Measurements from ENCODE around the gene AKT3.

DNA sequence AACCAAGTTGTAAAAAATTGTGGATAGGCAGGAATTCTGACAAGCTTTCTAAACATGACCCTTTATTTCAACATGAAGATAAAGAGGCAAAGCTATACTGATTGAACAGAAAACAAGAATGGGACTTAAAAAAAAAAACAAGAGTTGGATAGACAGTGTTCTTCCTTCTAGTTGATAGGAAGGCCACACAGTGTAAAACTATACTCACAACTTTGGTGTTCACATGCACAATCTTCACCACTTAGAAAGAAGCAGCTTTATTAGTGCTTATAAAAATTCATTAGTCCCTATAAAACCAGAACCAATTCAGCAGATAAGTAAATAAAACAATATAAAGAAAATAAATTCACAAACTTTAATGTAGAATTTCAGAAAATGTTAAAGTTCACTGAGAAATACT lies 101.8 kb downstream of the AKT3 start:
- TF ChIP-seq EGR1 (IDR thresholded peaks at IDR 0.05) = no peak
- TF ChIP-seq, protein P1, sequence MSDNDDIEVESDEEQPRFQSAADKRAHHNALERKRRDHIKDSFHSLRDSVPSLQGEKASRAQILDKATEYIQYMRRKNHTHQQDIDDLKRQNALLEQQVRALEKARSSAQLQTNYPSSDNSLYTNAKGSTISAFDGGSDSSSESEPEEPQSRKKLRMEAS (IDR thresholded peaks at IDR 0.05) = no peak
- no peak for TF ChIP-seq CREB1 (IDR thresholded peaks at IDR 0.05; ENCODE audit: low read depth)
- TF ChIP-seq YY1 (IDR thresholded peaks at IDR 0.05; ENCODE audit: low read depth) = no peak
- TF ChIP-seq FOXM1 (IDR thresholded peaks at IDR 0.05; ENCODE audit: borderline replicate concordance, low read depth) = no peak
- TF ChIP-seq ZBTB7A (IDR thresholded peaks at IDR 0.05; ENCODE audit: low read depth) = no peak
- no peak for TF ChIP-seq EP300 (IDR thresholded peaks at IDR 0.05; ENCODE audit: borderline replicate concordance)
